ENCODE data around the gene PRKACB. TPM values are rescaled to one million over a fixed set of nuclear protein-coding genes. Genes with fewer than 3 reads are reported as not detected.

The PRKACB gene
- polyA plus RNA-seq, 1 donor (not counting 4 experiments of a cell fraction or from before 2014, with no cell fraction given): 15.3 TPM

GRCh38 chr1:84156210-84156621 is 12.1 kb downstream of the PRKACB start:
- peaks cover 13% of the 10 kb centered on the region for H3K4me1 ChIP-seq (ENCODE audit: control insufficient read depth, extremely low read depth, insufficient read depth, low read length)
- no peaks in the 10 kb centered on the region for H3K9me3 ChIP-seq (ENCODE audit: control insufficient read depth, low read depth, low read length)
- peak overlapping the region; percentile 3 for H3K4me2 ChIP-seq (ENCODE audit: control insufficient read depth, extremely low read depth, insufficient read depth, low read depth, low read length)
- TF ChIP-seq EZH2 (IDR thresholded peaks at IDR 0.05; ENCODE audit: low read length) (no peak), CTCF (optimal IDR thresholded peaks at IDR 0.05 in 1 of 3, IDR thresholded peaks at IDR 0.05 in 1 of 3, conservative IDR thresholded peaks at IDR 0.05 in 1 of 3; ENCODE audit: extremely low read depth in 1 of 3, insufficient read depth in 2 of 3, low read length in 3 of 3) (no peak)
- H3K36me3 ChIP-seq (ENCODE audit: control insufficient read depth in 2 of 2, extremely low read depth in 1 of 2, insufficient read depth in 2 of 2, low read length in 2 of 2): no peaks in the 10 kb centered on the region
- no peak overlapping the region for H3K27ac ChIP-seq (ENCODE audit: control insufficient read depth, insufficient read depth, low read length)
- H3K4me3 ChIP-seq (ENCODE audit: control insufficient read depth in 2 of 3, extremely low read depth in 1 of 3, insufficient read depth in 2 of 3, low read depth in 1 of 3, low read length in 3 of 3): no peak overlapping the region
- no peaks in the 10 kb centered on the region for H3K9me1 ChIP-seq (ENCODE audit: control insufficient read depth, extremely low read depth, insufficient read depth, low read length)
- no peak for DNase-seq (ENCODE audit: low read depth, low spot score)
- FAIRE-seq: peak; percentile 61
- H3K27me3 ChIP-seq (ENCODE audit: control insufficient read depth, extremely low read depth, insufficient read depth, low read length): no peaks in the 10 kb centered on the region
- no peak overlapping the region for H2AFZ ChIP-seq (ENCODE audit: control insufficient read depth, low read length)
- no peak overlapping the region for H3K9ac ChIP-seq (ENCODE audit: control insufficient read depth, extremely low read depth, insufficient read depth, low read length)
- dilution Hi-C loops (cut with MboI; ENCODE audit: extremely low pct_ligation_motif_present, low sequenced_read_pairs): no loop called here
- no peaks in the 10 kb centered on the region for H4K20me1 ChIP-seq (ENCODE audit: control insufficient read depth, extremely low read depth, insufficient read depth, low read length)
- no peaks in the 10 kb centered on the region for H3K79me2 ChIP-seq (ENCODE audit: control insufficient read depth, insufficient read depth, low read length)

GRCh38 chr1:84159533-84160240 is 15.6 kb downstream of the PRKACB start:
- Histone ChIP-seq H3K9me3 (ENCODE audit: control insufficient read depth, low read depth, low read length) (no peaks in the 10 kb centered on the region), H4K20me1 (ENCODE audit: control insufficient read depth, extremely low read depth, insufficient read depth, low read length) (no peaks in the 10 kb centered on the region), H3K4me3 (ENCODE audit: control insufficient read depth in 2 of 3, extremely low read depth in 1 of 3, insufficient read depth in 2 of 3, low read depth in 1 of 3, low read length in 3 of 3) (no peak overlapping the region), H3K36me3 (ENCODE audit: control insufficient read depth in 2 of 2, extremely low read depth in 1 of 2, insufficient read depth in 2 of 2, low read length in 2 of 2) (no peaks in the 10 kb centered on the region), H2AFZ (ENCODE audit: control insufficient read depth, low read length) (no peak overlapping the region), H3K9ac (ENCODE audit: control insufficient read depth, extremely low read depth, insufficient read depth, low read length) (no peak overlapping the region), H3K9me1 (ENCODE audit: control insufficient read depth, extremely low read depth, insufficient read depth, low read length) (no peaks in the 10 kb centered on the region), H3K27ac (ENCODE audit: control insufficient read depth, insufficient read depth, low read length) (no peak overlapping the region), H3K4me2 (ENCODE audit: control insufficient read depth, extremely low read depth, insufficient read depth, low read depth, low read length) (no peak overlapping the region), H3K27me3 (ENCODE audit: control insufficient read depth, extremely low read depth, insufficient read depth, low read length) (no peaks in the 10 kb centered on the region), H3K4me1 (ENCODE audit: control insufficient read depth, extremely low read depth, insufficient read depth, low read length) (peaks cover 13% of the 10 kb centered on the region), H3K79me2 (ENCODE audit: control insufficient read depth, insufficient read depth, low read length) (no peaks in the 10 kb centered on the region)
- TF ChIP-seq EZH2 (IDR thresholded peaks at IDR 0.05; ENCODE audit: low read length) (no peak), CTCF (optimal IDR thresholded peaks at IDR 0.05 in 1 of 3, IDR thresholded peaks at IDR 0.05 in 1 of 3, conservative IDR thresholded peaks at IDR 0.05 in 1 of 3; ENCODE audit: extremely low read depth in 1 of 3, insufficient read depth in 2 of 3, low read length in 3 of 3) (no peak)
- dilution Hi-C loops (cut with MboI; ENCODE audit: extremely low pct_ligation_motif_present, low sequenced_read_pairs): no loop called here
- DNase-seq (ENCODE audit: low read depth, low spot score) (no peak), FAIRE-seq (no peak)
